PC-9 (cell line): Measurements from ENCODE around the gene IL21. TPM values are rescaled to one million over a fixed set of nuclear protein-coding genes. Genes with fewer than 3 reads are reported as not detected.

Experiments used
- BruUV-seq: library from RNA; stranded (reverse); fragments of 400-500 nt; replicated peaks from 2 replicates; lab custom pipeline; 2021; lab: Mats Ljungman, UMichigan
- CTCF ChIA-PET: fragments of 300-600 bp; sonication (Branson Sonifier 250); formaldehyde crosslinking; loops from one replicate; lab custom pipeline; 2022; ENCODE audit warnings: antibody characterized with exemption; lab: Charles Lee
- POLR2A ChIA-PET: fragments of 300-600 bp; sonication (Branson Sonifier 250); formaldehyde crosslinking; loops from one replicate; lab custom pipeline; 2022; ENCODE audit warnings: antibody characterized with exemption; ENCODE audit not compliant: unreplicated experiment; lab: Charles Lee
- DNase-seq, 2 experiments: peaks; one replicate each; pipeline versions ENCODE4 v3.0.0 to v3.0.0-alpha.2; 2015 to 2022; ENCODE audit warnings: mixed read lengths in 1 of 2
- H2AFZ ChIP-seq: fragments of 200-600 bp; sonication (generic); 2 replicates; pipeline ENCODE4 v1.8.1; 2017; ENCODE audit warnings: antibody characterized with exemption
- H3F3A ChIP-seq: fragments of 200-600 bp; sonication (generic); 2 replicates; pipeline ENCODE4 v1.8.1; 2017; ENCODE audit warnings: antibody characterized with exemption, mild to moderate bottlenecking, low read depth; ENCODE audit not compliant: insufficient read depth
- H3K27ac ChIP-seq: fragments of 200-600 bp; sonication (generic); 2 replicates; pipeline ENCODE4 v1.6.1; 2016; ENCODE audit warnings: mixed run types
- H3K27me3 ChIP-seq: fragments of 200-600 bp; sonication (generic); 2 replicates; pipeline ENCODE4 v1.6.1; 2016; ENCODE audit warnings: low read depth, mixed run types; ENCODE audit not compliant: insufficient read depth
- H3K36me3 ChIP-seq: fragments of 200-600 bp; sonication (generic); 2 replicates; pipeline ENCODE4 v1.6.1; 2016; ENCODE audit warnings: low read depth, mixed run types
- H3K4me1 ChIP-seq: fragments of 200-600 bp; sonication (generic); replicated peaks from 2 replicates; pipeline ENCODE4 v1.6.1; 2016; ENCODE audit warnings: mixed run types; ENCODE audit not compliant: insufficient read depth
- H3K4me2 ChIP-seq: fragments of 200-600 bp; sonication (generic); 2 replicates; pipeline ENCODE4 v1.6.1; 2017; ENCODE audit warnings: mixed run types
- H3K4me3 ChIP-seq: fragments of 200-600 bp; sonication (generic); 2 replicates; pipeline ENCODE4 v1.6.1; 2016; ENCODE audit warnings: mixed run types
- H3K79me2 ChIP-seq: fragments of 200-600 bp; sonication (generic); 2 replicates; pipeline ENCODE4 v1.6.1; 2017; ENCODE audit warnings: low read depth, mixed run types
- H3K9me2 ChIP-seq: fragments of 200-600 bp; sonication (generic); 2 replicates; pipeline ENCODE4 v1.8.1; 2017; ENCODE audit warnings: mild to moderate bottlenecking; ENCODE audit not compliant: insufficient read depth
- H3K9me3 ChIP-seq: fragments of 200-600 bp; sonication (generic); 2 replicates; pipeline ENCODE4 v1.8.1; 2016; ENCODE audit warnings: low read depth; ENCODE audit not compliant: insufficient read depth
- H4K20me1 ChIP-seq: fragments of 200-600 bp; sonication (generic); 2 replicates; pipeline ENCODE4 v1.8.1; 2017; ENCODE audit not compliant: insufficient read depth
- EZH2 ChIP-seq: fragments of 200-600 bp; sonication (generic); IDR thresholded peaks from 2 replicates; pipeline ENCODE4 v1.8.0; 2017; ENCODE audit warnings: antibody characterized with exemption, low read depth
- intact Hi-C: fragments of 100-400 bp; cut with micrococcal nuclease; formaldehyde crosslinking; loops from one replicate; pipeline ENCODE4 v1.10.0; 2022; ENCODE audit not compliant: unreplicated experiment
- total RNA-seq: library from RNA; stranded (reverse); gene quantifications from 2 replicates; pipeline ENCODE4 v1.2.3, GENCODE V29; 2021
- TF ChIP-seq, protein P1 (sequence below): fragments of 200-600 bp; sonication (generic); conservative IDR thresholded peaks from 2 replicates; pipeline ENCODE4 v1.6.1; 2017; ENCODE audit warnings: mixed run types, antibody characterized with exemption, mild to moderate bottlenecking, moderate library complexity

Gene IL21
- total RNA-seq, 1 experiment from 2014 or later, result not detected

DNA sequence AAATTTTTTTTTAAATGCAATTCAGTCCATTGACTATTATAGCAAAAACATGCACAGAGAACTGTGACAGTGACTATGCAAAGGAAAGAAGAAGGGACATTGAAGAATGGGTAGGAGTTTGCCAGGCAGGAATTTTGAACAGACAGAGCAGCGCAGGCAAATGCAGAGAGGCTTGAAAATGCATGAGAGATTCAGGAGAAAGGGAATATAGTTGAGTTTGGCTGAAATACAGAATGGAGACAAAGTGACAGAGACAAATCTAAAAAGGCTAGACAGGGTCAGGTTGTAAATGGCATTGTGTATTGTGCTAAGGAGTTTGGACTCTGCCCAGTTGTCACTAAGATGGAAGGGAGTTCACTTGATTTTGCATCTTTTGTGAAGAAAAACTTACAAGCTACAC is 42.4 kb upstream of the IL21 start:
- Histone ChIP-seq H3K9me2 (0 out of 2 replicates have a peak, but pooled peaks cover 5% of the 10 kb centered on the region), H3K9me3 (no peaks in the 10 kb centered on the region; the same call in 1 of the 2 replicates), H3F3A (peaks cover 15% of the 10 kb centered on the region; the same call in 1 of the 2 replicates), H2AFZ (no peak overlapping the region), H3K4me3 (no peak overlapping the region), H3K27me3 (no peaks in the 10 kb centered on the region), H3K4me1 (peaks cover 22% of the 10 kb centered on the region), H3K79me2 (no peaks in the 10 kb centered on the region), H3K36me3 (no peaks in the 10 kb centered on the region), H4K20me1 (no peaks in the 10 kb centered on the region), H3K4me2 (no peak overlapping the region), H3K27ac (no peak overlapping the region)
- no TSS peak for BruUV-seq
- ChIA-PET POLR2A (no interaction called here), CTCF (no interaction called here)
- intact Hi-C loops, result no loop called here
- TF ChIP-seq, protein P1, sequence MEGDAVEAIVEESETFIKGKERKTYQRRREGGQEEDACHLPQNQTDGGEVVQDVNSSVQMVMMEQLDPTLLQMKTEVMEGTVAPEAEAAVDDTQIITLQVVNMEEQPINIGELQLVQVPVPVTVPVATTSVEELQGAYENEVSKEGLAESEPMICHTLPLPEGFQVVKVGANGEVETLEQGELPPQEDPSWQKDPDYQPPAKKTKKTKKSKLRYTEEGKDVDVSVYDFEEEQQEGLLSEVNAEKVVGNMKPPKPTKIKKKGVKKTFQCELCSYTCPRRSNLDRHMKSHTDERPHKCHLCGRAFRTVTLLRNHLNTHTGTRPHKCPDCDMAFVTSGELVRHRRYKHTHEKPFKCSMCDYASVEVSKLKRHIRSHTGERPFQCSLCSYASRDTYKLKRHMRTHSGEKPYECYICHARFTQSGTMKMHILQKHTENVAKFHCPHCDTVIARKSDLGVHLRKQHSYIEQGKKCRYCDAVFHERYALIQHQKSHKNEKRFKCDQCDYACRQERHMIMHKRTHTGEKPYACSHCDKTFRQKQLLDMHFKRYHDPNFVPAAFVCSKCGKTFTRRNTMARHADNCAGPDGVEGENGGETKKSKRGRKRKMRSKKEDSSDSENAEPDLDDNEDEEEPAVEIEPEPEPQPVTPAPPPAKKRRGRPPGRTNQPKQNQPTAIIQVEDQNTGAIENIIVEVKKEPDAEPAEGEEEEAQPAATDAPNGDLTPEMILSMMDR, result no peak
- no peak for TF ChIP-seq EZH2
- no peak for DNase-seq

DNA sequence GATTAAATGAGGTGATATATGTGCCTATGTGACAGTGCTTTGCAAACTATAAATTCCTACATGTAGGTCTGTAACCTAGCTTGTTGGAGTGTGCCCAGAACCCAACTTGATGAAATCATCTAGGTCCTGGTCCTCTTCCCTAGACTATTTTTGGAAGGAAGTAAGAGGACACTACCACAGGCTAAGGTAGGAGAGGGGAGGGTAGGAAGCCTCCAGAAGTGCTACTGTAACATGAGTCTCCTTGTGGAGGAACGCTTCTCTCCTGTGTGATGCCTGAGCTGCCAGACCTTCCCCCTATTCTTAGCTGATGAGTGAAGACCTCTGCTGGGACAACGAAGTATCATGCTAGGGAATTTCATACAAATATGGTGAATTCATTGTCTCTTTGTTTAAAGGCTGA is 41.8 kb upstream of the IL21 start:
- peaks cover 15% of the 10 kb centered on the region; the same call in 1 of the 2 replicates for H3F3A ChIP-seq
- intact Hi-C loops, result no loop called here
- H3K4me2 ChIP-seq, result no peak overlapping the region
- no peaks in the 10 kb centered on the region; the same call in 1 of the 2 replicates for H3K9me3 ChIP-seq
- no peak overlapping the region for H3K27ac ChIP-seq
- H3K4me3 ChIP-seq, result no peak overlapping the region
- no peak overlapping the region for H2AFZ ChIP-seq
- H3K27me3 ChIP-seq, result no peaks in the 10 kb centered on the region
- ChIA-PET POLR2A (no interaction called here), CTCF (no interaction called here)
- peaks cover 19% of the 10 kb centered on the region for H3K4me1 ChIP-seq
- TF ChIP-seq, protein P1, result no peak
- no peak for TF ChIP-seq EZH2
- H3K9me2 ChIP-seq, result 0 out of 2 replicates have a peak, but pooled peaks cover 5% of the 10 kb centered on the region
- H4K20me1 ChIP-seq, result no peaks in the 10 kb centered on the region
- no peak for DNase-seq
- BruUV-seq, result no TSS peak
- H3K79me2 ChIP-seq, result no peaks in the 10 kb centered on the region
- H3K36me3 ChIP-seq, result no peaks in the 10 kb centered on the region

DNA sequence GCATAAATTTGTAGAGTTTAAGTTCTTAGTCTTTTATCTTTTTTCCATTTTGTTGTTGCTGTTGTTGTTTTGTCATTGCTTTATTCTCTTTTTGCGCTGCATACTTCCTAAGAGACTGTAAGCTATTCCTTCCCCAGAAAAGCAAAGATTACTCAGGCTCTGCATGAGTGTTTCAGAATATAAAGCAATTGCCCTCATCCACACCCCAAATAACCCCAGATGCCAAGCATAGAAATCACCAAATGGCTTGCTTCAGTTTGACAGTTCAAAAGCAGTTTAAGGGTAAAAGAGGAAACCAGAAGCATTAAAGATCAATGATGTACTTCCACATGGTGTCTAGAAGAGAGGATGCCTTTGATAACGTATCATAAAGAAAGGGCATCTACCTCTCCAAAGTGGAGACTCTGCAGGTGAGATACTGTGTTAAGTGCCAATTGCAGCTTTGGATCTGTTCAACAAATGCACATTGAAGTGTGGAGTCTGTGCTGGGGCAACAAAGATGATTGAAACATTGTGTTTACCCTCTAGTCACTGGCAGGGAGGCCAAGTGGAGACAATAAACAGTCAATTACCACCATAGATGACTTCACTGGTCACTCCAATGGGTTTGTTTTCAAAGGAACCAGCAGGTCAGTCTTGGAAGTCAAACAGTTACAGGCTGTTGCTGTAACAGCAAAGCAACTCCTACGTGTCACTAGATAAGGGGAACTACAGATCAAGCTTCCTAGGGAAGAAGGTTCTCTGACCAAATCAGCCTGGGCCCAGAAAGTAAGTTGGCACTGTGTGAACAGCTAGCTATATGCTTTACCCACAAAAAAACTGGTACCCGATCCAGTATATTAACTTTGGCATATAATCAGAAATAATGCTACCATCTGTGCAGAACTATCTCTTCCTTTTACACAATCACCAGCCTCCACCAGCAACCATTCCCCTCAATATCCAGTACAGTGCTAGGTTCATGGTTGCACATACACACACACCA is 40.6 kb upstream of the IL21 start:
- Histone ChIP-seq H3K4me3 (no peak overlapping the region), H2AFZ (0 out of 2 replicates have a peak overlapping the region, but pooled peaks have one; percentile 0), H3K36me3 (no peaks in the 10 kb centered on the region), H3K4me1 (peaks cover 9% of the 10 kb centered on the region), H3K9me2 (0 out of 2 replicates have a peak, but pooled peaks cover 5% of the 10 kb centered on the region), H3F3A (peaks cover 9% of the 10 kb centered on the region; the same call in 1 of the 2 replicates), H3K4me2 (no peak overlapping the region), H3K79me2 (no peaks in the 10 kb centered on the region), H3K9me3 (no peaks in the 10 kb centered on the region), H3K27ac (no peak overlapping the region), H3K27me3 (no peaks in the 10 kb centered on the region), H4K20me1 (no peaks in the 10 kb centered on the region)
- no peak for DNase-seq
- POLR2A ChIA-PET, result no interaction called here
- BruUV-seq, result no TSS peak
- TF ChIP-seq, protein P1, result no peak
- no peak for TF ChIP-seq EZH2
- CTCF ChIA-PET, result no interaction called here
- intact Hi-C loops, result no loop called here
